GM12878 (cell line): ENCODE measurements around the gene PRUNE2. TPM values are rescaled to one million over a fixed set of nuclear protein-coding genes. Genes with fewer than 3 reads are reported as not detected.

Experiments used
- ATAC-seq: fragments of 200-7000 bp; cut with Tn5 transposase; 3 replicates; pipeline ENCODE4 v1.9.1; 2020; ENCODE audit warnings: mild to moderate bottlenecking, moderate library complexity
- BruUV-seq: library from RNA; stranded (reverse); fragments of 400-500 nt; replicated peaks from 2 replicates; lab custom pipeline; 2021; lab: Mats Ljungman, UMichigan
- CTCF ChIA-PET: fragments of 300-600 bp; sonication (Branson Sonifier 250); formaldehyde crosslinking; extraction: SDS; loops from one replicate; lab custom pipeline; 2021; ENCODE audit warnings: inconsistent platforms; lab: Yijun Ruan, JAX
- POLR2A ChIA-PET: fragments of 350-600 bp; formaldehyde crosslinking; extraction: SDS; loops from one replicate; lab custom pipeline; 2021; ENCODE audit warnings: inconsistent platforms; lab: Charles Lee
- RAD21 ChIA-PET: fragments of 300-600 bp; sonication (Branson Sonifier 250); formaldehyde crosslinking; loops from one replicate; lab custom pipeline; 2023; ENCODE audit warnings: antibody characterized with exemption; ENCODE audit not compliant: unreplicated experiment; lab: Charles Lee
- SMC1A ChIA-PET: fragments of 300-600 bp; sonication (Branson Sonifier 250); formaldehyde crosslinking; loops from one replicate; lab custom pipeline; 2023; ENCODE audit not compliant: unreplicated experiment, uncharacterized antibody; lab: Charles Lee
- DNase-seq: peaks from one replicate; pipeline ENCODE4 v3.0.0-alpha.2; 2011; ENCODE audit warnings: low read depth, low spot score
- FAIRE-seq: peaks from 3 replicates; lab custom pipeline; 2011; peaks lifted over from hg19 to GRCh38; lab: Jason Lieb, UNC
- H2AFZ ChIP-seq: 2 replicates; pipeline ENCODE4 v1.6.0; 2011; ENCODE audit warnings: low read depth, low read length, control low read depth; ENCODE audit not compliant: control insufficient read depth
- H3K27ac ChIP-seq: 2 replicates; pipeline ENCODE4 v1.5.1; 2011; ENCODE audit warnings: control low read depth; ENCODE audit not compliant: control insufficient read depth, insufficient read depth
- H3K27me3 ChIP-seq, 2 experiments: replicated peaks in 1 of 2; 2 replicates each; pipeline versions ENCODE4 v1.6.0 to v1.6.1; 2011; ENCODE audit warnings: low read length in 1 of 2; ENCODE audit not compliant: control insufficient read depth in 2 of 2, insufficient read depth in 2 of 2
- H3K36me3 ChIP-seq, 2 experiments: 2 replicates each; pipeline ENCODE4 v1.5.1; 2011; ENCODE audit warnings: low read length in 1 of 2; ENCODE audit not compliant: control insufficient read depth in 2 of 2, insufficient read depth in 2 of 2
- H3K4me1 ChIP-seq: 2 replicates; pipeline ENCODE4 v1.6.1; 2011; ENCODE audit warnings: mild to moderate bottlenecking, low read length, moderate library complexity, mixed read lengths; ENCODE audit not compliant: control insufficient read depth, insufficient read depth
- H3K4me2 ChIP-seq: 2 replicates; pipeline ENCODE4 v1.6.0; 2011; ENCODE audit warnings: control low read depth; ENCODE audit not compliant: control insufficient read depth, insufficient read depth
- H3K4me3 ChIP-seq: fragments of 200-600 bp; sonication (generic); 2 replicates; pipeline ENCODE4 v1.5.1; 2016
- H3K79me2 ChIP-seq: 2 replicates; pipeline ENCODE4 v1.6.0; 2011; ENCODE audit warnings: low read length; ENCODE audit not compliant: control insufficient read depth, insufficient read depth
- H3K9ac ChIP-seq: 2 replicates; pipeline ENCODE4 v1.8.0; 2011; ENCODE audit warnings: low read length, control low read depth, mixed read lengths; ENCODE audit not compliant: control insufficient read depth, insufficient read depth
- H3K9me3 ChIP-seq: replicated peaks from 3 replicates; pipeline ENCODE4 v1.5.1; 2011; ENCODE audit warnings: mild to moderate bottlenecking, low read length; ENCODE audit not compliant: control insufficient read depth, insufficient read depth
- H4K20me1 ChIP-seq: 2 replicates; pipeline ENCODE4 v1.6.0; 2011; ENCODE audit not compliant: control insufficient read depth, insufficient read depth
- BRCA1 ChIP-seq: IDR thresholded peaks from 2 replicates; pipeline ENCODE4 v1.6.1; 2011; ENCODE audit warnings: low read depth, low read length, improper control_type of control experiment
- CHD2 ChIP-seq: IDR thresholded peaks from 2 replicates; pipeline ENCODE4 v1.6.1; 2011; ENCODE audit warnings: low read depth, low read length, improper control_type of control experiment, borderline replicate concordance
- HCFC1 ChIP-seq: fragments of 150-350 bp; IDR thresholded peaks from 2 replicates; pipeline ENCODE4 v1.6.1; 2014; ENCODE audit warnings: low read length
- JUNB ChIP-seq: IDR thresholded peaks from 2 replicates; pipeline ENCODE4 v1.6.1; 2016; ENCODE audit warnings: antibody characterized with exemption, mild to moderate bottlenecking
- KDM1A ChIP-seq: fragments of 200-600 bp; sonication (generic); IDR thresholded peaks from 2 replicates; pipeline ENCODE4 v1.6.1; 2016; ENCODE audit warnings: borderline replicate concordance
- MEF2A ChIP-seq: IDR thresholded peaks from 2 replicates; pipeline ENCODE4 v1.6.1; 2011; ENCODE audit warnings: low read depth, mild to moderate bottlenecking, low read length, moderate library complexity; ENCODE audit not compliant: insufficient read depth
- MTA3 ChIP-seq: IDR thresholded peaks from 2 replicates; pipeline ENCODE4 v1.6.1; 2012; ENCODE audit warnings: low read length, inconsistent platforms, borderline replicate concordance
- NR2C2 ChIP-seq: IDR thresholded peaks from 2 replicates; pipeline ENCODE4 v1.6.1; 2011; ENCODE audit warnings: borderline replicate concordance, low read depth; ENCODE audit not compliant: control insufficient read depth, insufficient read length
- SMC3 ChIP-seq: IDR thresholded peaks from 2 replicates; pipeline ENCODE4 v1.6.1; 2011; ENCODE audit warnings: low read length, improper control_type of control experiment, borderline replicate concordance
- TARDBP ChIP-seq: IDR thresholded peaks from 2 replicates; pipeline ENCODE4 v1.6.1; 2016; ENCODE audit warnings: borderline replicate concordance
- WGBS: methylation state at CpG from one replicate; pipeline ENCODE4 v1.1.6; 2016; ENCODE audit warnings: low lambda C conversion rate; ENCODE audit not compliant: insufficient replicate concordance, insufficient coverage; ENCODE audit errors: missing lambda C conversion rate; 5-methylcytosine and 5-hydroxymethylcytosine counted together
- in situ Hi-C: fragments of 300-500 bp; cut with MboI; formaldehyde crosslinking; loops from 9 replicates; pipeline ENCODE4 v1.14.3; 2018; ENCODE audit warnings: mixed read lengths
- intact Hi-C: fragments of 100-400 bp; cut with micrococcal nuclease; formaldehyde crosslinking; loops from one replicate; pipeline ENCODE4 v1.14.2; 2022; ENCODE audit not compliant: unreplicated experiment
- polyA plus RNA-seq, 11 experiments: library from polyadenylated mRNA; depleted of rRNA in 4 of 11; unstranded in 6 of 11; stranded (reverse) in 5 of 11; fragments of >200 nt; fragmentation: Nextera tagmentation in 4 of 11; fragmentation: Illumina TruSeq in 1 of 11; extraction: Ambion mirVana in 4 of 11; extraction: Trizol in 1 of 11; gene quantifications; 1 replicate in 1 of 11; 2 replicates in 10 of 11; pipeline versions ENCODE4 v1.2.1 to v1.2.3, GENCODE V29; 2011 to 2016; ENCODE audit warnings: inconsistent platforms in 2 of 11, missing spikeins in 2 of 11, low read depth in 1 of 11
- total RNA-seq, 4 experiments: library from RNA; depleted of rRNA in 3 of 4; stranded (reverse); fragments of >200 nt in 3 of 4; fragmentation: Illumina TruSeq in 1 of 4; extraction: Trizol in 1 of 4; gene quantifications; 2 replicates each; pipeline versions ENCODE4 v1.2.1 to v1.2.3, GENCODE V29; 2013 to 2021
- TF ChIP-seq, protein P1 (sequence below): IDR thresholded peaks from 2 replicates; pipeline ENCODE4 v1.6.1; 2011; ENCODE audit warnings: low read depth, low read length, improper control_type of control experiment, borderline replicate concordance

Gene PRUNE2
- total and polyA plus RNA-seq, 10 of the 15 experiments (the other 5 are each of a cell fraction or from before 2014, with no cell fraction given) = 0.07 to 0.63 (median 0.25) TPM

DNA sequence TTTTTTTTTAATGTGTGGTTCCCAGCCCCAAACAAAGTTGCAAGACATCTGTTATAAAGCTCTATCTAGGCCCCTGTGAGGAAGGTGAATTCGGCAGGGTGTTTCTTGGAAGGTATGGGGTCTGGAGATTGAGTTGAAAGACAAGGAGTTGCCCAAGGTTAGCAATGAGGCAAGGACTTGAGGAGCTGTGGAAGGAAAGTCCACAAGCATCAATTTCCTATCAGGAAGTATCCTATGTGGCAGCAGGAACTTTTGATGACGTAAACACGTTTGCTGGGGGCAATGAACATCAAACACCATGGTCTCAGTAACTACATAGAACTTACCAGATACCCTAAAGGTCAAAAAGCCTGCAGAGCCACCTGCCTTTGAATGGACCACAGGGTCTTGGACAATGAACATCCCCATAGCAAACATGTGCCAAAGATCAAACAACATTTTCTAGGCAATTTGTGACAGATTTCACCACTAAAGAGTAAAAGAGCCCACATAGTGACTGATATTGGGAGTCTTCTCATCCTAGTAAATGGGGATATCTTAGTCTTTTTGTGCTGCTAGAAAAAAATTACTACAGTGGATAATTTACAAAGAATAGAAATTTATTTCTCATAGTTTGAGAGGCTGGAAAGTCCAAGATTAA, 301.9 kb downstream of the PRUNE2 start:
- no peak for FAIRE-seq
- ChIA-PET SMC1A (no interaction called here), POLR2A (no interaction called here), RAD21 (no interaction called here), CTCF (no interaction called here)
- Histone ChIP-seq H3K79me2 (no peaks in the 10 kb centered on the region), H3K27ac (no peak overlapping the region), H3K4me1 (peaks cover 10% of the 10 kb centered on the region), H3K9me3 (no peaks in the 10 kb centered on the region), H3K4me2 (no peak overlapping the region), H3K36me3 (no peaks in the 10 kb centered on the region), H3K27me3 (no peaks in the 10 kb centered on the region), H3K4me3 (no peak overlapping the region), H2AFZ (no peak overlapping the region), H3K9ac (no peak overlapping the region), H4K20me1 (no peaks in the 10 kb centered on the region)
- intact Hi-C loops (no loop called here), in situ Hi-C loops (no loop called here)
- no peak for TF ChIP-seq NR2C2
- no peak for TF ChIP-seq JUNB
- TF ChIP-seq KDM1A = no peak
- no peak for TF ChIP-seq BRCA1
- no peak for TF ChIP-seq MEF2A
- TF ChIP-seq CHD2 = no peak
- no peak for TF ChIP-seq MTA3
- no peak for TF ChIP-seq SMC3
- TF ChIP-seq, protein P1, sequence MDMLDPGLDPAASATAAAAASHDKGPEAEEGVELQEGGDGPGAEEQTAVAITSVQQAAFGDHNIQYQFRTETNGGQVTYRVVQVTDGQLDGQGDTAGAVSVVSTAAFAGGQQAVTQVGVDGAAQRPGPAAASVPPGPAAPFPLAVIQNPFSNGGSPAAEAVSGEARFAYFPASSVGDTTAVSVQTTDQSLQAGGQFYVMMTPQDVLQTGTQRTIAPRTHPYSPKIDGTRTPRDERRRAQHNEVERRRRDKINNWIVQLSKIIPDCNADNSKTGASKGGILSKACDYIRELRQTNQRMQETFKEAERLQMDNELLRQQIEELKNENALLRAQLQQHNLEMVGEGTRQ = no peak
- no peak for TF ChIP-seq HCFC1
- no peak for TF ChIP-seq TARDBP
- DNase-seq = no peak
- WGBS = 55% methylated on average over 3 of the region's 3 CpGs
- ATAC-seq = no peak
- BruUV-seq = no TSS peak
